ENCODE results near the gene C6orf47. TPM values are rescaled to one million over a fixed set of nuclear protein-coding genes. Genes with fewer than 3 reads are reported as not detected.

The C6orf47 gene
- total and polyA plus RNA-seq, 2 of the 13 experiments (the other 11 are each of a cell fraction or from before 2014, with no cell fraction given), result 1.7 to 18.1 TPM

- TF ChIP-seq POGK (CRISPR knock-in tag; conservative IDR thresholded peaks at IDR 0.05) (no peak; the same call in 1 of the 2 replicates), ZNF329 (CRISPR knock-in tag; IDR thresholded peaks at IDR 0.05; ENCODE audit: low read depth) (no peak), ZNF644 (CRISPR knock-in tag; IDR thresholded peaks at IDR 0.05; ENCODE audit: low read depth) (no peak), SMYD3 (CRISPR knock-in tag; IDR thresholded peaks at IDR 0.05) (peak; percentile 99), ZNF782 (CRISPR knock-in tag; IDR thresholded peaks at IDR 0.05; ENCODE audit: borderline replicate concordance) (peak; percentile 87; the same call in 1 of the 2 replicates), MLLT10 (CRISPR knock-in tag; IDR thresholded peaks at IDR 0.05) (no peak), HNF1B (CRISPR knock-in tag; IDR thresholded peaks at IDR 0.05) (peak; percentile 75), ZNF563 (CRISPR knock-in tag; IDR thresholded peaks at IDR 0.05) (no peak; the same call in 1 of the 2 replicates), ZNF577 (CRISPR knock-in tag; IDR thresholded peaks at IDR 0.05; ENCODE audit: borderline replicate concordance, low read depth) (no peak), NR1H2 (CRISPR knock-in tag; IDR thresholded peaks at IDR 0.05; ENCODE audit: borderline replicate concordance, low read depth) (no peak), ZNF503 (CRISPR knock-in tag; IDR thresholded peaks at IDR 0.05) (no peak), REST (IDR thresholded peaks at IDR 0.05; ENCODE audit: borderline replicate concordance in 1 of 2, low read depth in 1 of 2, low read length in 2 of 2) (no peak)
Measured at GRCh38 chr6:31619805-31620585, 40.6 kb downstream of the C6orf47 start (continued).

Data from HepG2 (cell line).